CD14-positive monocyte (primary cell): ENCODE measurements around the gene SLC12A4. TPM values are rescaled to one million over a fixed set of nuclear protein-coding genes. Genes with fewer than 3 reads are reported as not detected.

Experiments used
- DNase-seq, 3 donors: peaks; one replicate each; pipeline ENCODE4 v3.0.0-alpha.2; 2011 to 2022
- H2AFZ ChIP-seq: 2 replicates; pipeline ENCODE4 v1.6.0; 2012; ENCODE audit warnings: mild to moderate bottlenecking, low read depth, low read length, inconsistent platforms; ENCODE audit not compliant: insufficient read depth, poor library complexity, severe bottlenecking
- H3K27ac ChIP-seq, 2 donors: 1 replicate in 1 of 2; 2 replicates in 1 of 2; pipeline ENCODE4 v1.5.1; 2012 to 2013; ENCODE audit warnings: low read length in 2 of 2, control low read depth in 1 of 2, inconsistent platforms in 1 of 2, low read depth in 1 of 2, mild to moderate bottlenecking in 1 of 2
- H3K27me3 ChIP-seq, 2 donors: one replicate each; pipeline versions ENCODE4 v1.6.0 to v1.6.1; 2011 to 2013; ENCODE audit warnings: low read length in 2 of 2; ENCODE audit not compliant: control insufficient read depth in 2 of 2, insufficient read depth in 2 of 2
- H3K36me3 ChIP-seq, 2 donors: replicated peaks in 1 of 2; 1 replicate in 1 of 2; 2 replicates in 1 of 2; pipeline versions ENCODE4 v1.5.1 to v1.6.1; 2012 to 2013; ENCODE audit warnings: low read length in 2 of 2, control low read depth in 1 of 2, inconsistent platforms in 1 of 2, mild to moderate bottlenecking in 1 of 2; ENCODE audit not compliant: insufficient read depth in 2 of 2, control insufficient read depth in 1 of 2
- H3K4me1 ChIP-seq, 2 donors: 1 replicate in 1 of 2; 2 replicates in 1 of 2; pipeline versions ENCODE4 v1.5.1 to v1.6.1; 2012 to 2013; ENCODE audit warnings: low read length in 2 of 2, control low read depth in 1 of 2, inconsistent platforms in 1 of 2, mild to moderate bottlenecking in 1 of 2, moderate library complexity in 1 of 2; ENCODE audit not compliant: insufficient read depth in 2 of 2, control insufficient read depth in 1 of 2
- H3K4me2 ChIP-seq: replicated peaks from 2 replicates; pipeline ENCODE3; 2012; ENCODE audit warnings: low read length, moderate library complexity, mild to moderate bottlenecking; ENCODE audit not compliant: poor library complexity, severe bottlenecking; ENCODE audit errors: extremely low read depth
- H3K4me3 ChIP-seq, 3 experiments: fragments of 200-600 bp in 1 of 3; sonication (generic) in 1 of 3; replicated peaks in 1 of 3; 1 replicate in 2 of 3; 2 replicates in 1 of 3; pipeline ENCODE4 v1.5.1; 2011 to 2013; ENCODE audit warnings: low read length in 3 of 3, mild to moderate bottlenecking in 3 of 3, control low read depth in 2 of 3, low read depth in 2 of 3, inconsistent platforms in 1 of 3, moderate library complexity in 1 of 3
- H3K79me2 ChIP-seq: 2 replicates; pipeline ENCODE4 v1.6.0; 2012; ENCODE audit warnings: mild to moderate bottlenecking, control low read depth, inconsistent platforms, low read length, moderate library complexity; ENCODE audit not compliant: insufficient read depth
- H3K9ac ChIP-seq: 2 replicates; pipeline ENCODE4 v1.6.0; 2017; ENCODE audit warnings: low read length, mild to moderate bottlenecking; ENCODE audit not compliant: insufficient read depth, poor library complexity, severe bottlenecking
- H3K9me3 ChIP-seq, 2 donors: replicated peaks in 1 of 2; 1 replicate in 1 of 2; 2 replicates in 1 of 2; pipeline versions ENCODE4 v1.5.1 to v1.6.1; 2012 to 2013; ENCODE audit warnings: low read length in 2 of 2, control low read depth in 1 of 2; ENCODE audit not compliant: control insufficient read depth in 1 of 2, insufficient read depth in 1 of 2
- H4K20me1 ChIP-seq: 2 replicates; pipeline ENCODE4 v1.6.0; 2012; ENCODE audit warnings: mild to moderate bottlenecking, low read length, control low read depth, moderate library complexity; ENCODE audit not compliant: insufficient read depth
- H3K27ac Mint-ChIP-seq, 7 donors: one replicate each; pipeline ENCODE4 v1.8.0; 2020; ENCODE audit warnings: mild to moderate bottlenecking in 7 of 7, mixed read lengths in 7 of 7, moderate library complexity in 6 of 7, inconsistent platforms in 2 of 7
- H3K27me3 Mint-ChIP-seq, 3 donors: one replicate each; pipeline ENCODE4 v1.8.0; 2021 to 2022; ENCODE audit warnings: low read depth in 3 of 3, mild to moderate bottlenecking in 3 of 3, mixed read lengths in 3 of 3, moderate library complexity in 3 of 3, inconsistent platforms in 1 of 3
- H3K36me3 Mint-ChIP-seq, 2 donors: one replicate each; pipeline ENCODE4 v1.8.0; 2020; ENCODE audit warnings: mixed read lengths in 2 of 2, inconsistent platforms in 1 of 2, mild to moderate bottlenecking in 1 of 2
- H3K4me1 Mint-ChIP-seq: one replicate; pipeline ENCODE4 v1.8.0; 2020; ENCODE audit warnings: mild to moderate bottlenecking, mixed read lengths
- H3K4me3 Mint-ChIP-seq, 2 donors: one replicate each; pipeline ENCODE4 v1.8.0; 2020; ENCODE audit warnings: mild to moderate bottlenecking in 2 of 2, mixed read lengths in 2 of 2, moderate library complexity in 1 of 2
- H3K9me3 Mint-ChIP-seq, 7 donors: one replicate each; pipeline ENCODE4 v1.8.0; 2020 to 2022; ENCODE audit warnings: mixed read lengths in 7 of 7, mild to moderate bottlenecking in 6 of 7, moderate library complexity in 6 of 7, inconsistent platforms in 2 of 7
- WGBS: methylation state at CpG from one replicate; pipeline ENCODE4 v1.1.5; 2013; ENCODE audit warnings: missing lambda C conversion rate; ENCODE audit not compliant: insufficient coverage; 5-methylcytosine and 5-hydroxymethylcytosine counted together
- intact Hi-C, 2 donors: fragments of 100-400 bp; cut with micrococcal nuclease; formaldehyde crosslinking; loops; one replicate each; pipeline versions ENCODE4 v1.15.0 to v1.15.1; 2023
- polyA plus RNA-seq, 3 donors: library from polyadenylated mRNA; depleted of rRNA in 1 of 3; unstranded in 2 of 3; stranded (reverse) in 1 of 3; fragments of 300-500 nt in 2 of 3; fragments of >200 nt in 1 of 3; fragmentation: Illumina TruSeq in 2 of 3; gene quantifications; 1 replicate in 2 of 3; 2 replicates in 1 of 3; pipeline ENCODE4 v1.2.3, GENCODE V29; 2012 to 2021
- TF ChIP-seq, protein P1 (sequence below): fragments of 200-600 bp; IDR thresholded peaks from one replicate; pipeline ENCODE4 v1.8.0; 2022; ENCODE audit warnings: antibody characterized with exemption, mild to moderate bottlenecking

The SLC12A4 gene
- polyA plus RNA-seq, 3 donors = 7.3 to 57.2 (median 7.7) TPM

DNA sequence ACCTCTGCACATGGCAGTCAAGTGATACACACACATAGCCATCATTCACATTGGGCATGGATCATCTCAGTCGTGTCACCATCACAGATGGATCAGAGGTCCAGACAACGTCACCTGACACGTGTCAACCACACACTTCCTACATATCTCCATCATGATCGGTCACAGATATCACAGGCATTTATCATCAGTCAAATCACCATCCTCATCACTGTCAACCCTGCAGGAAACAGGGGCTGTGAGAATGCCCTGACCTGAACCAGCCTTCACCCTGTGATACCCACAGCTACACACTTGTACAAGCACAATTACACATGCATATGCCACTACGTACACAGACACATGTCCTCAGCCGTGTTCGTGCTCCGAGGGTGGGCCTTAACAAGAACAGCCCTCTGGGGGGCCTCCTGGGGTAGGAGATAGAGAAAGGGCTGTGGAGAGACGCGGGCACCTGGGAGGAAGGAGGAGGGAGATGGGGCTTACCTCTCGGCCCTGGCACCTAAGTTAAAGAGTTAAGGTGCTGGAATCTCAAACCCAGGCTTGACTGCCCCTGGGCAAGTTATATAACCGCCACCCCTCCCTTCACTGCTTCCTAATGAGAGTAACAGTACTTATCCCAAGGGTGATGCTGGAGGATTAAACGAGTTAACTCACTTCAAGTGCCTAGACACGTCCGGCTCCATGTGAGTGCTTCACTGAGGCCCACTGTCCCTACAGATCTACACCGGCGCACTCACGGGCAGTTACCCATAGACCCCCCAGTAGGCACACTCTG is 1.1 kb downstream of the SLC12A4 start:
- DNase-seq = no peak
- Histone ChIP-seq H3K4me3 (peak overlapping the region; percentile 83 to 91 (median 91)), H3K36me3 (peaks cover 1 to 16% of the 10 kb centered on the region in 2 donors), H3K9me3 (no peaks in the 10 kb centered on the region), H3K79me2 (peaks cover 23% of the 10 kb centered on the region), H2AFZ (peak overlapping the region; percentile 93), H4K20me1 (peaks cover 47% of the 10 kb centered on the region), H3K27ac (peak overlapping the region in 1 of 2 donors; percentile 63), H3K4me2 (peak overlapping the region; percentile 90), H3K9ac (peak overlapping the region; percentile 79), H3K27me3 (no peaks in the 10 kb centered on the region), H3K4me1 (peaks cover 18 to 24% of the 10 kb centered on the region in 2 donors)
- peak overlapping the region; percentile 98 to 99 for H3K4me3 Mint-ChIP-seq
- 45% methylated on average over 8 of the region's 18 CpGs for WGBS
- H3K27me3 Mint-ChIP-seq = peaks cover 1 to 4% (median 2%) of the 10 kb centered on the region in 3 donors
- TF ChIP-seq, protein P1, sequence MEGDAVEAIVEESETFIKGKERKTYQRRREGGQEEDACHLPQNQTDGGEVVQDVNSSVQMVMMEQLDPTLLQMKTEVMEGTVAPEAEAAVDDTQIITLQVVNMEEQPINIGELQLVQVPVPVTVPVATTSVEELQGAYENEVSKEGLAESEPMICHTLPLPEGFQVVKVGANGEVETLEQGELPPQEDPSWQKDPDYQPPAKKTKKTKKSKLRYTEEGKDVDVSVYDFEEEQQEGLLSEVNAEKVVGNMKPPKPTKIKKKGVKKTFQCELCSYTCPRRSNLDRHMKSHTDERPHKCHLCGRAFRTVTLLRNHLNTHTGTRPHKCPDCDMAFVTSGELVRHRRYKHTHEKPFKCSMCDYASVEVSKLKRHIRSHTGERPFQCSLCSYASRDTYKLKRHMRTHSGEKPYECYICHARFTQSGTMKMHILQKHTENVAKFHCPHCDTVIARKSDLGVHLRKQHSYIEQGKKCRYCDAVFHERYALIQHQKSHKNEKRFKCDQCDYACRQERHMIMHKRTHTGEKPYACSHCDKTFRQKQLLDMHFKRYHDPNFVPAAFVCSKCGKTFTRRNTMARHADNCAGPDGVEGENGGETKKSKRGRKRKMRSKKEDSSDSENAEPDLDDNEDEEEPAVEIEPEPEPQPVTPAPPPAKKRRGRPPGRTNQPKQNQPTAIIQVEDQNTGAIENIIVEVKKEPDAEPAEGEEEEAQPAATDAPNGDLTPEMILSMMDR = no peak
- intact Hi-C loops = no loop called here
- no peaks in the 10 kb centered on the region for H3K9me3 Mint-ChIP-seq
- H3K4me1 Mint-ChIP-seq = peaks cover 26% of the 10 kb centered on the region
- peak overlapping the region; percentile 61 to 89 (median 78) for H3K27ac Mint-ChIP-seq
- H3K36me3 Mint-ChIP-seq = peaks cover 9 to 19% of the 10 kb centered on the region in 2 donors

DNA sequence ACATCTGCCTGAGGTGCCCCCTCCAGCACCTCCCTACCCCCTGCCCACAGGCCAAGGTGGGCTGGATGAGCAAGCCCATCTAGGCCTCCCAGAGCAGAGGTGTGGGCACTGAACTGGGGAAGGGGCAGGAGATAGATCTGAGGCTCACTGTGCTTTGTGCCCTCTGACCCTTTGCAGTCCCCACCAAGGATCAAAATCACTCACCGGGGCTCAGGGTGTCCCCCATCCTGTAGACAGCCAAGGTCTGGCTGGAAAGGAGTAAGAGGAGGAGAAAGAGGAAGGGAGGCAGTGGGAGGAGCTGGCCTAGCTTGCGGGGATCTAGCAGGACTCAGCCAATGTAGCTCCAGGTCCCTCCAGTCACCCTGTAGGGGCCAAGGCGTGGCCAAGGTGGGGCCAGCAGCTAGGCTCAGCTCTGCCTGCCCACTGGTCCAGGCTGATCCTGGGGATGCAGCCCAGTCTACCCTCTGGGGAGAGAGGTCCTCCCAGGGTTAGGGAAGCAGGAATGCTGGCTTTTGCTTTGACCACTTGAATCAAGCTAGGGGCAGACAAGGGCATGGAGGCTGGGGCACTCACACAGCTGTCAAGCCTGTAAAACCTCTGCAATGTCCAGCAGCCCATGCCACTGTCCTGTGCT is 1.8 kb downstream of the SLC12A4 start:
- peaks cover 26% of the 10 kb centered on the region for H3K4me1 Mint-ChIP-seq
- Histone ChIP-seq H3K27ac (no peak overlapping the region), H3K9me3 (no peaks in the 10 kb centered on the region), H3K4me3 (peak overlapping the region in 1 of 3 experiments; percentile 91), H3K4me2 (peak overlapping the region; percentile 90), H3K79me2 (peaks cover 23% of the 10 kb centered on the region), H3K4me1 (peaks cover 18 to 24% of the 10 kb centered on the region in 2 donors), H2AFZ (no peak overlapping the region), H3K9ac (peak overlapping the region; percentile 79), H3K27me3 (no peaks in the 10 kb centered on the region), H4K20me1 (peaks cover 47% of the 10 kb centered on the region), H3K36me3 (peaks cover 8 to 23% of the 10 kb centered on the region in 2 donors)
- no peaks in the 10 kb centered on the region for H3K9me3 Mint-ChIP-seq
- peak overlapping the region; percentile 98 to 99 for H3K4me3 Mint-ChIP-seq
- H3K27me3 Mint-ChIP-seq = peaks cover 1 to 4% (median 2%) of the 10 kb centered on the region in 3 donors
- TF ChIP-seq, protein P1 = no peak
- no peak overlapping the region for H3K27ac Mint-ChIP-seq
- 46% methylated on average over 2 of the region's 3 CpGs for WGBS
- DNase-seq = peak in 1 of 3 donors; percentile 15
- intact Hi-C loops = no loop called here
- H3K36me3 Mint-ChIP-seq = peaks cover 16 to 26% of the 10 kb centered on the region in 2 donors
